IPS-NIHi7 (cell line): ENCODE measurements around the gene SRD5A1.

Experiments
- DNase-seq: peaks from one replicate; pipeline ENCODE4 v3.0.0; 2012; ENCODE audit warnings: mixed read lengths; ENCODE audit errors: extremely low spot score

Gene SRD5A1

GRCh38 chr5:6713274-6714225, 80.3 kb downstream of the SRD5A1 start, which contains the start of gene TENT4A:
Gene TENT4A (plus strand): TSS chr5:6713432. CDS start chr5:6713984, 552 bp downstream.
- DNase-seq, result peak; percentile 97

GRCh38 chr5:6714226-6715041, 81.2 kb downstream of the SRD5A1 start:
- DNase-seq, result no peak

GRCh38 chr5:6715271-6715670, 82.0 kb downstream of the SRD5A1 start:
- no peak for DNase-seq

GRCh38 chr5:6715758-6716628, 82.8 kb downstream of the SRD5A1 start:
- no peak for DNase-seq

GRCh38 chr5:6716629-6717149, 83.4 kb downstream of the SRD5A1 start:
- DNase-seq, result no peak

GRCh38 chr5:6717247-6717646, 84.0 kb downstream of the SRD5A1 start:
- no peak for DNase-seq

GRCh38 chr5:6717687-6718086, 84.4 kb downstream of the SRD5A1 start:
- no peak for DNase-seq

- no peak for DNase-seq
Observed at GRCh38 chr5:6718161-6718681, 85.0 kb downstream of the SRD5A1 start.

GRCh38 chr5:6718718-6719117, 85.5 kb downstream of the SRD5A1 start:
- DNase-seq, result no peak

GRCh38 chr5:6719417-6719816, 86.2 kb downstream of the SRD5A1 start:
- DNase-seq, result no peak

- DNase-seq, result no peak
Observed at GRCh38 chr5:6719896-6720560, 86.8 kb downstream of the SRD5A1 start.

GRCh38 chr5:6720561-6720921, 87.3 kb downstream of the SRD5A1 start:
- DNase-seq, result no peak

- DNase-seq, result no peak
Observed at GRCh38 chr5:6721442-6721841, 88.2 kb downstream of the SRD5A1 start.

- no peak for DNase-seq
Observed at GRCh38 chr5:6722015-6722414, 88.8 kb downstream of the SRD5A1 start.

GRCh38 chr5:6723122-6723815, 90.0 kb downstream of the SRD5A1 start:
- no peak for DNase-seq

GRCh38 chr5:6723816-6724300, 90.6 kb downstream of the SRD5A1 start:
- no peak for DNase-seq
